Measurements from ENCODE around the gene SLITRK6.
"Not testable (repeated sequence)": the region's sequence is repeated elsewhere in the genome, so short reads cannot be mapped to it uniquely, and the experiment has no call there.

Gene SLITRK6

DNA sequence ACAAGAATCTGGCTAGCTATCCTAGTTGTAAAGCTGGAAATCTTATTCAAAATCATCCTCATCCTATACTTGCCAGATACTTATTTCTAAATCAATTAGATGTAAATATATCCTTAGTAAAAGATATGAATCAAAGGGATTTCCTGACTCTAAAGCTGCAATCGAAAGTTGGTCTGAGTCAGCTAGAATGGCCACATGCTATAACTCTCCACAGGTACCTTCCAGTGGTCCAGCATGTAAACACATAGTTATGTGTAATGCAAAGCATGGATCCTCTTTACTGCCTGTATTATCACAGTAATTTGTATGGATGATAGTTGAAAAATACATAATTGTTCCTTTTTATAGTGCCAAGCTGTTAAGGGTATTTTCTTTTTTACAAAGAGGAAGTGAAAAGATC lies 27.4 kb downstream of the SLITRK6 start:
- Histone ChIP-seq H3K36me3 (ENCODE audit: insufficient read depth) (no peaks in the 10 kb centered on the region), H3K4me1 (ENCODE audit: low read depth, poor library complexity, severe bottlenecking) (peaks cover 8% of the 10 kb centered on the region), H3K79me2 (ENCODE audit: insufficient read depth, low read depth) (no peaks in the 10 kb centered on the region), H3K27me3 (ENCODE audit: insufficient read depth, low read depth) (no peaks in the 10 kb centered on the region), H3K4me2 (no peak overlapping the region), H3K4me3 (IDR thresholded peaks at IDR 0.05; ENCODE audit: insufficient read depth, low read depth, low read length) (no peak overlapping the region), H3K9ac (no peak overlapping the region), H2AFZ (ENCODE audit: low read depth) (no peak overlapping the region), H3K27ac (no peak overlapping the region), H4K20me1 (ENCODE audit: insufficient read depth) (no peaks in the 10 kb centered on the region)
- TF ChIP-seq, protein P1, sequence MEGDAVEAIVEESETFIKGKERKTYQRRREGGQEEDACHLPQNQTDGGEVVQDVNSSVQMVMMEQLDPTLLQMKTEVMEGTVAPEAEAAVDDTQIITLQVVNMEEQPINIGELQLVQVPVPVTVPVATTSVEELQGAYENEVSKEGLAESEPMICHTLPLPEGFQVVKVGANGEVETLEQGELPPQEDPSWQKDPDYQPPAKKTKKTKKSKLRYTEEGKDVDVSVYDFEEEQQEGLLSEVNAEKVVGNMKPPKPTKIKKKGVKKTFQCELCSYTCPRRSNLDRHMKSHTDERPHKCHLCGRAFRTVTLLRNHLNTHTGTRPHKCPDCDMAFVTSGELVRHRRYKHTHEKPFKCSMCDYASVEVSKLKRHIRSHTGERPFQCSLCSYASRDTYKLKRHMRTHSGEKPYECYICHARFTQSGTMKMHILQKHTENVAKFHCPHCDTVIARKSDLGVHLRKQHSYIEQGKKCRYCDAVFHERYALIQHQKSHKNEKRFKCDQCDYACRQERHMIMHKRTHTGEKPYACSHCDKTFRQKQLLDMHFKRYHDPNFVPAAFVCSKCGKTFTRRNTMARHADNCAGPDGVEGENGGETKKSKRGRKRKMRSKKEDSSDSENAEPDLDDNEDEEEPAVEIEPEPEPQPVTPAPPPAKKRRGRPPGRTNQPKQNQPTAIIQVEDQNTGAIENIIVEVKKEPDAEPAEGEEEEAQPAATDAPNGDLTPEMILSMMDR (conservative IDR thresholded peaks at IDR 0.05; ENCODE audit: low read depth, low read length): no peak

DNA sequence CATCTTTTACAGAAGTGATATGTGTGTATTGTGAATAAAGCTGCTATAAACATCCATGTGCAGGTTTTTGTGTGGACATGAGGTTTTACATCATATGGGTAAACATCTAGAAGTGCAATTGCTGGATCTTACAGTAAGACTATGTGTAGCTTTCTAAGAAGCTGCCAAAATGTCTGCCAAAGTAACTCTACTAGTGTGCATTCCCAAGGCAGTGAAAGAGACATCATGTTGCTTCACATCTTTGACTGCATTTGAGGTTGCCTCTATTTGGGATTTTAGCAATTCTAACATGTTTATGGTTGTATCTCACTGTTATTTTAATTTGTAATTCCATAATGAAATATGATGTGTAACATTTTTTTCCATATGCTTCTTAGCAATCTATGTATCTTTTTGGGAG lies 30.3 kb downstream of the SLITRK6 start:
- no peak overlapping the region for H3K9ac ChIP-seq
- no peak overlapping the region for H3K27ac ChIP-seq
- H3K79me2 ChIP-seq (ENCODE audit: insufficient read depth, low read depth): no peaks in the 10 kb centered on the region
- H3K4me2 ChIP-seq: no peak overlapping the region
- no peaks in the 10 kb centered on the region for H4K20me1 ChIP-seq (ENCODE audit: insufficient read depth)
- no peak overlapping the region for H3K4me3 ChIP-seq (IDR thresholded peaks at IDR 0.05; ENCODE audit: insufficient read depth, low read depth, low read length)
- no peaks in the 10 kb centered on the region for H3K27me3 ChIP-seq (ENCODE audit: insufficient read depth, low read depth)
- no peak overlapping the region for H2AFZ ChIP-seq (ENCODE audit: low read depth)
- H3K36me3 ChIP-seq (ENCODE audit: insufficient read depth): no peaks in the 10 kb centered on the region
- TF ChIP-seq, protein P1 (conservative IDR thresholded peaks at IDR 0.05; ENCODE audit: low read depth, low read length): no peak
- H3K4me1 ChIP-seq (ENCODE audit: low read depth, poor library complexity, severe bottlenecking): peaks cover 16% of the 10 kb centered on the region

DNA sequence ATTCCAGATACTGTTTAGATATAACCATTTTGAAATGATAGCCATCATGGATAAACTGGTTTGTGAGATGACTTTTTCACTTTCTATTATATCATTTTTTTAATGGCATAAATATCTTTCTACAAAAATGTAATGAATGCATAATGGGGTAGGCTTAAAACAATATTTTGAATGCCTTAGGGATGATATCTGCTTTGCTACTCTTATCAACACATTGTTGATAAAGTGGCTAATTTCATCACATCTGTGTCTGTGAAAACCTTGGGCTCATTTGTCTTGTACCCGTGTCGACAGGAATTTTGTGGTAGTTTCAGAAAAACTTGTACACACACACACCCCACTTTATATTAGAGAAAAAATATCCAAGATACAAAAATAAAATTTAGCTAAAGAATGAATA lies 44.1 kb downstream of the SLITRK6 start:
- no peak overlapping the region for H3K4me2 ChIP-seq
- H3K27ac ChIP-seq: no peak overlapping the region
- no peaks in the 10 kb centered on the region for H3K36me3 ChIP-seq (ENCODE audit: insufficient read depth)
- H3K4me1 ChIP-seq (ENCODE audit: low read depth, poor library complexity, severe bottlenecking): no peaks in the 10 kb centered on the region
- no peak overlapping the region for H2AFZ ChIP-seq (ENCODE audit: low read depth)
- TF ChIP-seq, protein P1 (conservative IDR thresholded peaks at IDR 0.05; ENCODE audit: low read depth, low read length): no peak
- H3K79me2 ChIP-seq (ENCODE audit: insufficient read depth, low read depth): no peaks in the 10 kb centered on the region
- no peaks in the 10 kb centered on the region for H3K27me3 ChIP-seq (ENCODE audit: insufficient read depth, low read depth)
- no peak overlapping the region for H3K4me3 ChIP-seq (IDR thresholded peaks at IDR 0.05; ENCODE audit: insufficient read depth, low read depth, low read length)
- H4K20me1 ChIP-seq (ENCODE audit: insufficient read depth): no peaks in the 10 kb centered on the region
- no peak overlapping the region for H3K9ac ChIP-seq

DNA sequence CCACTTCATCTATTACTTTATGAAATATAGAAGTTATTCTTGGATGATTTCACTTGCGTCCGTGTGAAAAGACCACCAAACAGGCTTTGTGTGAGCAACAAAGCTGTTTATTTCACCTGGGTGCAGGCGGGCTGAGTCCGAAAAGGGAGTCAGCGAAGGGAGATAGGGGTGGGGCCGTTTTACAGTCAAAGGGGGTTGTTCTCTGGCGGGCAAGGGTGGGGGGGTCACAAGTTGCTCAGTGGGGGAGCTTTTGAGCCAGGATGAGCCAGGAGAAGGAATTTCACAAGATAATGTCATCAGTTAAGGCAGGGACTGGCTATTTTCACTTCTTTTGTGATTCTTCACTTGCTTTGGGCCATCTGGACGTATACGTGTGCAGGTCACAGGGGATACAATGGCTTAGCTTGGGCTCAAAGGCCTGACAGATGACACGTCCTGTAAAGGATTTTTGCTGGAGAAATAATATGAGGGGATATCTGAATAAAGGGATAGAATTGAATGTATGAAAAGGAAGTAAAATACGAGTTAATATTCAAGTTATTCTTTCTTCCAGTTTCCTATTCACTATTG lies 55.9 kb downstream of the SLITRK6 start:
- not testable (repeated sequence) for H3K79me2 ChIP-seq (ENCODE audit: insufficient read depth, low read depth); H3K4me1 ChIP-seq (ENCODE audit: low read depth, poor library complexity, severe bottlenecking); H3K4me3 ChIP-seq (IDR thresholded peaks at IDR 0.05; ENCODE audit: insufficient read depth, low read depth, low read length); H2AFZ ChIP-seq (ENCODE audit: low read depth); H3K36me3 ChIP-seq (ENCODE audit: insufficient read depth); H3K27me3 ChIP-seq (ENCODE audit: insufficient read depth, low read depth); H4K20me1 ChIP-seq (ENCODE audit: insufficient read depth); H3K4me2 ChIP-seq; H3K27ac ChIP-seq; H3K9ac ChIP-seq
